Spinal cord (tissue), 10 donors: ENCODE measurements around the gene CD3E. TPM values are rescaled to one million over a fixed set of nuclear protein-coding genes. Genes with fewer than 3 reads are reported as not detected.

Source experiments
- DNase-seq, 6 donors: peaks; one replicate each; pipeline versions ENCODE4 v3.0.0 to v3.0.0-alpha.2; 2013 to 2015; ENCODE audit warnings: low spot score in 6 of 6, low read depth in 4 of 6
- H3K27ac ChIP-seq: one replicate; pipeline ENCODE4 v1.5.1; 2013; ENCODE audit warnings: low read depth, low read length, control low read depth
- H3K27me3 ChIP-seq: one replicate; pipeline ENCODE4 v1.6.1; 2013; ENCODE audit warnings: low read length; ENCODE audit not compliant: control insufficient read depth, insufficient read depth
- H3K36me3 ChIP-seq: one replicate; pipeline ENCODE4 v1.6.1; 2013; ENCODE audit warnings: low read length; ENCODE audit not compliant: control insufficient read depth, insufficient read depth
- H3K4me1 ChIP-seq: one replicate; pipeline ENCODE4 v1.6.1; 2013; ENCODE audit warnings: low read length; ENCODE audit not compliant: control insufficient read depth, insufficient read depth
- H3K4me3 ChIP-seq: one replicate; pipeline ENCODE4 v1.5.1; 2013; ENCODE audit warnings: low read depth, low read length, control low read depth
- H3K9me3 ChIP-seq: one replicate; pipeline ENCODE4 v1.6.1; 2013; ENCODE audit warnings: low read length; ENCODE audit not compliant: control insufficient read depth, insufficient read depth
- WGBS: methylation state at CpG from one replicate; pipeline ENCODE4 v1.1.5; 2013; ENCODE audit warnings: missing lambda C conversion rate; ENCODE audit not compliant: insufficient coverage; 5-methylcytosine and 5-hydroxymethylcytosine counted together
- polyA plus RNA-seq, 2 donors: library from polyadenylated mRNA; unstranded; fragments of 120-200 nt; gene quantifications; one replicate each; pipeline ENCODE4 v1.2.1, GENCODE V29; 2013; ENCODE audit not compliant: insufficient read length in 2 of 2
- total RNA-seq, 2 donors: library from RNA; depleted of rRNA in 1 of 2; stranded (reverse); fragments of 120-200 nt in 1 of 2; fragments of >200 nt in 1 of 2; gene quantifications; one replicate each; pipeline versions ENCODE4 v1.2.3 to v1.2.4, GENCODE V29; 2013 to 2014
- donor health status: healthy.

CD3E gene
- total and polyA plus RNA-seq, 4 donors: 0.20 TPM; not detected in 3

DNA sequence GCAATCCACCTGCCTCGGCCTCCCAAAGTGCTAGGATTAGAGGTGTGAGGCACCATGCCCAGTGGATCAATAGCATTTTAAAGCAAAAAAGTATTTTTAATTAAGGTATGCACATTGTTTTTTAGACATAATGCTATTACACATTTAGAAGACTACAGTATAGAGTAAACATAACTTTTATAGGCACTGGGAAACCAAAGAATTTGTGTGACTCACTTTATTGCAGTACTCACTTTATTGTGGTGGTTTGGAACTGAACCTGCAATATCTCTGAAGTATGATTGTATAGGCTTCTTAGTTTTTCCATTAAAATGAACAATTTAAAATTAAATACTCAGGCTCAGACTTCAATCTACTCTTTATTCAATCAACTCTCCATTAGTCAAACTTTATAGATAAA, 17.5 kb upstream of the CD3E start:
- H3K4me1 ChIP-seq: no peaks in the 10 kb centered on the region
- no peaks in the 10 kb centered on the region for H3K9me3 ChIP-seq
- no peak for DNase-seq
- no peak overlapping the region for H3K4me3 ChIP-seq
- no peaks in the 10 kb centered on the region for H3K36me3 ChIP-seq
- H3K27me3 ChIP-seq: peaks cover 10% of the 10 kb centered on the region
- H3K27ac ChIP-seq: no peak overlapping the region
- no CpG with 5 or more reads among the region's 1 CpG for WGBS

DNA sequence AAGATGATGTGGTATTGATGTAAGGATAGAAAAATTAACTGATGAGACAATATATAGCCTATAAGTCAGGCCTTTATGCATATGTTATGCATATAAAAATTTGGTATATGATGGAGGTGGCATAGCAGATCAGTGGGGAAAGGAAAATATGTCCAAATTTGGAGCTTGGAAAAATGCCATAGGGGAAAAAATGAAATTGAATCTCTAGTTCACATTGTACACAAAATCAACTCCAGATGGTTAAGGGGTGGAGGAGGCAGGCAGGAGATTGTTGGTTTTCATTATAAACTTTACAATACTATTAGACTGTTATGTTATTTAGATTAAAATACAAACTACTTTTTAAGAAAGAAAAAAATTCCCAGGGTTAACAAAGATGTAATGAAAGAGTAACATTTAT, 15.1 kb upstream of the CD3E start:
- H3K36me3 ChIP-seq: no peaks in the 10 kb centered on the region
- no peak overlapping the region for H3K4me3 ChIP-seq
- H3K9me3 ChIP-seq: no peaks in the 10 kb centered on the region
- DNase-seq: no peak
- H3K4me1 ChIP-seq: no peaks in the 10 kb centered on the region
- peaks cover 5% of the 10 kb centered on the region for H3K27me3 ChIP-seq
- H3K27ac ChIP-seq: no peak overlapping the region

DNA sequence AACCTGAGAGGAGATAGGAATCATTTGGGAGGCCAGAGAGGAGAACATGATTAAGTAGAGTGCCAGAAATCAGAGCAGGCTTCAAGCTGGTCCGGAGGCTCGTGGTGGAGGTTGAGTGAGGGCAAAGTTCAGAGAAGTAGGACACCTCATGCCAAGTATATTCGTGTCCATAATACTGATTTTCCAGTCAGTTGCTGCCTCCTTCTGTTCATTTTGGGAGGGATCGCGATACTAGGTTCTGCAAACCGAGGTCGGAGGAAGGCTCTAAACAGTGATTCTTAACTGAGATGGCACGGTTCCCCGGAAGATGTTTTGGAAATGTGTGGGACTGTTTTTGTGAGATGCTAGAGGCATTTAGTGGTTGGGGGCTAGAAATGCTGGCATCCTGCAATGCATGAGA, 13.6 kb upstream of the CD3E start:
- DNase-seq: peak in 1 of 6 donors; percentile 10
- WGBS: 28% methylated on average over 7 of the region's 9 CpGs

DNA sequence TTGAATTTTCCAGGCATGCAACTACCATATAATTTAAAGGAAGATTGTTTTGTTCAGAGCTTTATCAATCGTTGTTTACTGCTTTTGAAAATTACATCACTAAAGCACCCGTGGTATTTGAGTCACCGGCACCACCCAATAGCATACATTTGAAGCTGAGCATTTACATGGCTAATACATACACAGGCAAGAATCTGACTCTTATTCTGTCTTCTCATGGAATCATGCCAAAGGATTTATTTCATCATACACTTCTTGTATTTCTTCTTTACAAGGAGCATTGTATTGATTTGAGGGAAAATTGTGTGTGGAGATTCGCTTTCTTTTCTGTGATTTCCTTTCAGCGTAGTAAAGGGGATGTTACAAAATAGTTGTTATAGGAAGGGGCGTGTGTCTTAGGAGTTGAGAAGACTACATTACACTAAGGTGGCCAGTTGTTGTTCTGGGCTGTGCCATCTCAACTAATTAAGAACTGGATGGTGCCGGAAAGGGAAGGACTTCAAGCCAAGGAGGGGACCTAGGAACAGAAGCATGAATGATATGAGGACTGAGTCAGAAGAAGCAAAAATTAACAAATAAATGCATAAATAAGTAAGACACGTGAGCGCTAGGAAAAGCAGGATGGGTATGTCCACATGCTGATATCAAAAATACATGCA, 12.9 kb upstream of the CD3E start:
- no peaks in the 10 kb centered on the region for H3K9me3 ChIP-seq
- 77% methylated on average over 5 of the region's 9 CpGs for WGBS
- DNase-seq: no peak
- no peak overlapping the region for H3K4me3 ChIP-seq
- no peaks in the 10 kb centered on the region for H3K36me3 ChIP-seq
- H3K27ac ChIP-seq: no peak overlapping the region
- H3K4me1 ChIP-seq: no peaks in the 10 kb centered on the region
- H3K27me3 ChIP-seq: peaks cover 5% of the 10 kb centered on the region

More for the DNA sequence above, 13.6 kb upstream of the CD3E start:
- Histone ChIP-seq H3K36me3 (no peaks in the 10 kb centered on the region), H3K4me3 (no peak overlapping the region), H3K27me3 (peaks cover 5% of the 10 kb centered on the region), H3K9me3 (no peaks in the 10 kb centered on the region), H3K27ac (no peak overlapping the region), H3K4me1 (no peaks in the 10 kb centered on the region)

GRCh38 chr11:118294053-118294452, 10.5 kb upstream of the CD3E start:
- WGBS: no CpG with 5 or more reads among the region's 2 CpGs
- DNase-seq: no peak
- no peaks in the 10 kb centered on the region for H3K9me3 ChIP-seq
- no peak overlapping the region for H3K27ac ChIP-seq
- H3K36me3 ChIP-seq: no peaks in the 10 kb centered on the region
- H3K4me1 ChIP-seq: no peaks in the 10 kb centered on the region
- no peak overlapping the region for H3K4me3 ChIP-seq
- H3K27me3 ChIP-seq: peaks cover 3% of the 10 kb centered on the region

DNA sequence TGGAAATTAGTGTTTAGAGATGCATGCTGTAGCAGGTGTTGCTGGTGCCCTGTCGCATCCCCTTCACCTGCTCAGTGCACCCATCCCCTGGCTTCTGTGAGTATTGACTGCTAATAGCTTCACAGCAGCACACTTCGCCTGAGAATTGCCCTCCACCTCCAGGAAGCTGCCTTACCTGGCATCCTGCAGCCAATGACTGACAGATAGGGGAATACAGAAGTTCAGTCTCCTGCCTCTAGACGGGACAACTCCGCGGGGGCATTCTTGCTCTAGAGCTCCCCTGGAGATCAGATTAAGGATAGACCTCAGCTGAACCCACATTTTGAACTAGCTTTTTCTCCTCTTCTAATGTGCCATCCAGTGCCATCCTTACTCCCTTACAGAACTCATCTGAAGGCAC, 9.3 kb upstream of the CD3E start:
- WGBS: 61% methylated on average over 4 of the region's 5 CpGs
- DNase-seq: no peak
- peaks cover 3% of the 10 kb centered on the region for H3K27me3 ChIP-seq
- H3K4me3 ChIP-seq: no peak overlapping the region
- no peaks in the 10 kb centered on the region for H3K9me3 ChIP-seq
- no peaks in the 10 kb centered on the region for H3K36me3 ChIP-seq
- H3K27ac ChIP-seq: no peak overlapping the region
- H3K4me1 ChIP-seq: no peaks in the 10 kb centered on the region

DNA sequence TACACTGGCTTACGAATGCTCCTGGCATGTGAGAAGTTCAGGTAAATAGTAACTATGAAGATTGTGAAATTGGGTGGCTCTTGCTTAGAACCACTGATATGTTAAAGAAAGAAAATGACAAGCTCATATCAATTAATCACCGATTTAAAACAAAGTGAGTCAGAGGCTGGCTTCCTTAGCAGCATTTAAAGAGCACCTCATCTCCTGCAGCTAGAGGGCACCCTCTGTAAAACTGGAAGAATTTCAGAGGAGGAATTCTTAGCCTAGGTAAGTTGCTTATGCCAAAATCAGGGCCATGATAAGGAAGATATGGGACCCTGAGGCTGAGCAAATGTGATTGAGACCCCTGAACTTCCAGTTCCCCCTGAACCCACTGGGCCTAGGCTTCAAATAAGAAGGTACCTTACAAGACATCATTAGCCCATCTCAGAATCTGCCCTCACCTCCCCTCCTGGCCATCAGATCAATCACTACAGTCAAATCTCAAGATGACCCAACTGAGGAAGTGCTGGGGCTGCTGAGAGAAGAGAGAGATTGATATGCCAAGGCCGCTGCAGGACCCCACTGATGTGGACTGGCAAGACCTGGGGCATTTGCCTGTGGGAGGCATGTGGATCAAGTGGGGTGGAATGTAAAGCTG, 8.6 kb upstream of the CD3E start:
- peak in 2 of 6 donors; percentile 2 to 7 for DNase-seq
- H3K27me3 ChIP-seq: peaks cover 2% of the 10 kb centered on the region
- H3K4me1 ChIP-seq: no peaks in the 10 kb centered on the region
- no peak overlapping the region for H3K27ac ChIP-seq
- no peaks in the 10 kb centered on the region for H3K9me3 ChIP-seq
- H3K36me3 ChIP-seq: no peaks in the 10 kb centered on the region
- WGBS: 80% methylated on average over 2 of the region's 3 CpGs
- H3K4me3 ChIP-seq: no peak overlapping the region

- WGBS: 54% methylated on average over 7 of the region's 8 CpGs
- H3K27ac ChIP-seq: no peak overlapping the region
- H3K4me3 ChIP-seq: no peak overlapping the region
- no peaks in the 10 kb centered on the region for H3K36me3 ChIP-seq
- H3K4me1 ChIP-seq: no peaks in the 10 kb centered on the region
- H3K27me3 ChIP-seq: peaks cover 14% of the 10 kb centered on the region
- no peak for DNase-seq
- no peaks in the 10 kb centered on the region for H3K9me3 ChIP-seq
These were observed 2.8 kb upstream of the CD3E start for GRCh38 chr11:118301600-118302195.

- H3K27ac ChIP-seq: no peak overlapping the region
- peaks cover 14% of the 10 kb centered on the region for H3K27me3 ChIP-seq
- WGBS: no CpG with 5 or more reads among the region's 1 CpG
- H3K4me3 ChIP-seq: no peak overlapping the region
- H3K4me1 ChIP-seq: no peaks in the 10 kb centered on the region
- DNase-seq: no peak
- H3K9me3 ChIP-seq: no peaks in the 10 kb centered on the region
- no peaks in the 10 kb centered on the region for H3K36me3 ChIP-seq
These were observed 333 bp upstream of the CD3E start for GRCh38 chr11:118304227-118304567.

DNA sequence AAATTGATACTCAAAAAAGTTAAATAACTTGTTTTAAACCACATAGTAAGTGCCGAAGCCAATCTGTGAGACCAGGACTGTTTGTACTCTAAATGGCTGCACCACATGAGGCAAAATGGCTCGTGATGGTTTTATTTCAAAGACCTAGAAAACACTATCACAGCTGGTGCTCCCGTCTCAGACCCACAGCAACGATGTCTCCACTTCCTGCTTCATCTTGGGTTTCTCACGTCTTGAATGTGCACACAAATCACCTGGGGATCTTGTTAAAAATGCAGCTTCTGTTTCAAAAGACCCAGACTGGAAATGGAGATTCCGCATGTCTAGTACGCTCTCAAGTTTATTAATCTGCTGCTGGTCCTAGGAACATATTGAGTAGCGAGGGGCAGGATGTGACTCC, 1.2 kb downstream of the CD3E start:
- H3K4me3 ChIP-seq: no peak overlapping the region
- H3K36me3 ChIP-seq: no peaks in the 10 kb centered on the region
- no peaks in the 10 kb centered on the region for H3K4me1 ChIP-seq
- DNase-seq: no peak
- 60% methylated on average over 8 of the region's 8 CpGs for WGBS
- no peaks in the 10 kb centered on the region for H3K9me3 ChIP-seq
- no peak overlapping the region for H3K27ac ChIP-seq
- H3K27me3 ChIP-seq: peaks cover 14% of the 10 kb centered on the region
